HG03060 (cell line): ENCODE data around the gene DNAJC11.

ENCODE experiments used
- ATAC-seq: cut with Tn5 transposase; IDR thresholded peaks from one replicate; pipeline ENCODE4 v1.9.1; 2021; ENCODE audit warnings: low read depth, moderate number of reproducible peaks; ENCODE audit not compliant: unreplicated experiment

DNAJC11 gene

GRCh38 chr1:6588893-6589520, 112.6 kb downstream of the DNAJC11 start:
- ATAC-seq: no peak

DNA sequence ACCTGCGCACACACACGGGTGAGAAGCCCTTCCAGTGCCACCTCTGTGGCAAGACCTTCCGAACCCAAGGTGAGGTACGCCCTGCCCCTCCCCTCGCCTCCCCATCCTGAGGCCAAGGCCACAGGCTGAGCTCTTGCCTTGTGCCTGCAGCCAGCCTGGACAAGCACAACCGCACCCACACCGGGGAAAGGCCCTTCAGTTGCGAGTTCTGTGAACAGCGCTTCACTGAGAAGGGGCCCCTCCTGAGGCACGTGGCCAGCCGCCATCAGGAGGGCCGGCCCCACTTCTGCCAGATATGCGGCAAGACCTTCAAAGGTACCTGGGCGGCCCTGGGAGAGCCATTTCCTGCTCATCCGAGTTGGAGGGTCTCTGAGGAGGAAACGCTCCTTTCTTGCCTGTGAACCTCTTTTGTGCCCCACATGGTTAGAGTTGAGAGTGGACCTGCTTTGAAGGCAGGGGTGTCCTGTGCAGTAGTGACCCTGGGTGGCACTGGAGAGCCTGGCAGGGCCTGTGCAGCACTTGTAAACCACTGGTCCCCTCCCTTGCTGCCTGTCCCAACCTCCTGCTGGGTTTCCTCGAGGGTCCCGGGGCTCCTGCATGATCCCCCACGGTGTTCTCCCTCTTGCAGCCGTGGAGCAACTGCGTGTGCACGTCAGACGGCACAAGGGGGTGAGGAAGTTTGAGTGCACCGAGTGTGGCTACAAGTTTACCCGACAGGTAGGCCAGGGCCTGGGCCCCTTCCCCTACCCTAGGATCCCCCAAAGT, 113.3 kb downstream of the DNAJC11 start:
- ATAC-seq: no peak

- no peak for ATAC-seq
Measured at GRCh38 chr1:6587261-6588005, 114.2 kb downstream of the DNAJC11 start.

- ATAC-seq: no peak
Measured at GRCh38 chr1:6586404-6586816, 115.2 kb downstream of the DNAJC11 start.

- ATAC-seq: no peak
Measured at GRCh38 chr1:6585841-6586240, 115.8 kb downstream of the DNAJC11 start.

DNA sequence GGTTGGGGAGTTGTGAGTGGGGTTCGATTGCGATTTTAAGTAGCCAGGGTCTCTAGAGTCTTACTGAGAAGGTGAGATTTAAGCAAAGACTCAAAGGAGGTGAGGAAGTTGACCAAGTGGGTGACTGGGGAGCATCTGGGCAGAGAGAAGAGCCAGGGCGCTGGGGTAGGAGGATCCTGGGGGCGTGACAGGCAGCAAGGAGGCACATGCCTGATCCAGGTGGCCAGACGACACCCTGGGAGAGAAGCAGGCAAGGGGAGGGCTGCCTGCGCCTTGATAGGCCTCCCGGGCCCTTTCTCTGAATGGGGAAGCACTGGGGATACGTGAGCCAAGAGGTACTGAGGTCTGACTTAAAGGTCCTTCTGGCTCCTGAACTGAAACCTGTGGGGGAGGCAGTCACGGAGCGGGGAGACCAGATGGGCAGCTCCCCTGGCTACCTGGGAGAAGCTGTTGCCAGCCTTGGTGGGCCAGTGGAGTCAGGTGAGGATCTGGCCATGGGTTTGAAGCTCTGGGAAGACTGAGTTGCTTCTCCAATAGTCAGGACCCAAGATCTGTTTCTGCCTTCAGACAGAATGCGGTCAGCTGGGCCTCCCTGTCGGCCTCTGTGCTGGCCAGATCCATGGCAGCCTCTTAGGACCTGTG, 116.4 kb downstream of the DNAJC11 start:
- no peak for ATAC-seq
